Peyer's patch (tissue), 4 donors: ENCODE results near the gene ARFIP1. TPM values are rescaled to one million over a fixed set of nuclear protein-coding genes. Genes with fewer than 3 reads are reported as not detected.
"Not testable (repeated sequence)": the region's sequence is repeated elsewhere in the genome, so short reads cannot be mapped to it uniquely, and the experiment has no call there.

ENCODE experiments used
- DNase-seq, 3 donors: peaks; one replicate each; pipeline ENCODE4 v3.0.0-alpha.2; 2017 to 2019
- H3K27ac ChIP-seq, 4 donors: fragments of 200-600 bp; sonication (generic); one replicate each; pipeline ENCODE4 v1.5.1; 2016 to 2019
- H3K27me3 ChIP-seq, 2 donors: fragments of 200-600 bp; sonication (generic); one replicate each; pipeline ENCODE4 v1.5.1; 2019
- H3K36me3 ChIP-seq, 3 donors: fragments of 200-600 bp; sonication (generic); one replicate each; pipeline ENCODE4 v1.5.1; 2016 to 2019
- H3K4me1 ChIP-seq, 4 donors: fragments of 200-600 bp; sonication (generic); one replicate each; pipeline ENCODE4 v1.5.1; 2016 to 2019
- H3K4me3 ChIP-seq, 4 donors: fragments of 200-600 bp; sonication (generic); 1 replicate in 3 of 4; 2 replicates in 1 of 4; pipeline ENCODE4 v1.5.1; 2016 to 2019; ENCODE audit warnings: mild to moderate bottlenecking in 1 of 4
- H3K9me3 ChIP-seq, 4 donors: fragments of 200-600 bp; sonication (generic); one replicate each; pipeline ENCODE4 v1.5.1; 2016 to 2019; ENCODE audit warnings: mild to moderate bottlenecking in 1 of 4
- POLR2A ChIP-seq, 2 donors: fragments of 450-650 bp; IDR thresholded peaks; one replicate each; pipeline ENCODE4 v1.5.1; 2017; ENCODE audit warnings: antibody characterized with exemption in 2 of 2, mild to moderate bottlenecking in 2 of 2, moderate library complexity in 2 of 2
- total RNA-seq, 4 donors: library from RNA; depleted of rRNA; stranded (reverse); fragments of >200 nt; gene quantifications; one replicate each; pipeline ENCODE4 v1.1.0, GENCODE V29; 2016
- TF ChIP-seq, protein P1 (sequence below), 6 experiments: fragments of 450-650 bp in 4 of 6; fragments of 200-600 bp in 2 of 6; sonication (generic) in 1 of 6; IDR thresholded peaks; one replicate each; pipeline ENCODE4 v1.5.1; 2017 to 2019; ENCODE audit warnings: antibody characterized with exemption in 6 of 6, mild to moderate bottlenecking in 3 of 6, moderate library complexity in 1 of 6

Gene ARFIP1
- total RNA-seq, 4 donors from 2014 or later, result 24.5 to 44.6 (median 36.3) TPM

DNA sequence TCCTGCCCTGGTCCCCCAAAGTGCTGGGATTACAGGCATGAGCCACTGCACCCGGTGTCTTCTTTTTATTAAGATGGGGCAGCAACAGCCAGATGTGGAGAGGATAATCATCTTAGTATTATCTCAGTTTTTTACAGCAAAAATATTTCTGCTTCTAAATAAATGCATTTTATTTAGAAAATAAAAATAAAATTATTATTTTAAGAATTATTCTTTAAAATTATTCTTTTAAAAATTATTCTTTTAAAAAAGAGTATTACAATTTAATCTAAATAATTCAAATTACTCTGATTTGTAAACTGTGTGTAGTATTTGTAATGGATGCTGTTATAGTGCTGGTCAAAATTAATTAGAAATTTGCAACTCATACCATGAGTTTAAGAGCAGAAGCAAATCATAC lies 67.6 kb downstream of the ARFIP1 start:
- Histone ChIP-seq H3K27ac (no peak overlapping the region), H3K9me3 (no peaks in the 10 kb centered on the region), H3K4me1 (peaks cover 0 to 8% (median 0%) of the 10 kb centered on the region in 4 donors), H3K36me3 (no peaks in the 10 kb centered on the region), H3K4me3 (no peak overlapping the region), H3K27me3 (no peaks in the 10 kb centered on the region)
- TF ChIP-seq, protein P1, sequence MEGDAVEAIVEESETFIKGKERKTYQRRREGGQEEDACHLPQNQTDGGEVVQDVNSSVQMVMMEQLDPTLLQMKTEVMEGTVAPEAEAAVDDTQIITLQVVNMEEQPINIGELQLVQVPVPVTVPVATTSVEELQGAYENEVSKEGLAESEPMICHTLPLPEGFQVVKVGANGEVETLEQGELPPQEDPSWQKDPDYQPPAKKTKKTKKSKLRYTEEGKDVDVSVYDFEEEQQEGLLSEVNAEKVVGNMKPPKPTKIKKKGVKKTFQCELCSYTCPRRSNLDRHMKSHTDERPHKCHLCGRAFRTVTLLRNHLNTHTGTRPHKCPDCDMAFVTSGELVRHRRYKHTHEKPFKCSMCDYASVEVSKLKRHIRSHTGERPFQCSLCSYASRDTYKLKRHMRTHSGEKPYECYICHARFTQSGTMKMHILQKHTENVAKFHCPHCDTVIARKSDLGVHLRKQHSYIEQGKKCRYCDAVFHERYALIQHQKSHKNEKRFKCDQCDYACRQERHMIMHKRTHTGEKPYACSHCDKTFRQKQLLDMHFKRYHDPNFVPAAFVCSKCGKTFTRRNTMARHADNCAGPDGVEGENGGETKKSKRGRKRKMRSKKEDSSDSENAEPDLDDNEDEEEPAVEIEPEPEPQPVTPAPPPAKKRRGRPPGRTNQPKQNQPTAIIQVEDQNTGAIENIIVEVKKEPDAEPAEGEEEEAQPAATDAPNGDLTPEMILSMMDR (IDR thresholded peaks at IDR 0.05), result no peak
- no peak for TF ChIP-seq POLR2A (IDR thresholded peaks at IDR 0.05)
- no peak for DNase-seq

DNA sequence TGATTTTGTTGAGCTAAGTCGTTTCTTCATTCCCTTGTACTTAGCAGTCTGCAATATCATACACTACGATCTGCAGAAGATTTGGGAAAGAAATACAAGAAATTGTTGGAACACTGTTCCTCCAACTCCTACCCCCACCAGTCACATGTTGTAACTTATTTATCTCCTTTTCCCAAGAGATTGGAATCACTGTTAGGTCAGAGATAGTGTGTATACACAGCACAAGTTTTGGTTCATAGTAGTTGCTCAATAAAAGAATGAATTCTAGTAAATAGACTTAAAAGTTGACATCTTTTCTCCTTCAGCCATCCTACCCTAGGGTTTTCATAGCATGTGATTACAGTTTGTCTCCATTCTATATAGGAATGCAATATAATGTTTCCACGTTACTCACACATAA lies 68.8 kb downstream of the ARFIP1 start:
- DNase-seq, result no peak
- Histone ChIP-seq H3K4me1 (peaks cover 0 to 3% (median 0%) of the 10 kb centered on the region in 4 donors), H3K4me3 (no peak overlapping the region), H3K27ac (no peak overlapping the region), H3K36me3 (no peaks in the 10 kb centered on the region), H3K9me3 (peaks cover 0 to 5% (median 1%) of the 10 kb centered on the region in 4 donors), H3K27me3 (no peaks in the 10 kb centered on the region)
- TF ChIP-seq, protein P1 (IDR thresholded peaks at IDR 0.05), result no peak

DNA sequence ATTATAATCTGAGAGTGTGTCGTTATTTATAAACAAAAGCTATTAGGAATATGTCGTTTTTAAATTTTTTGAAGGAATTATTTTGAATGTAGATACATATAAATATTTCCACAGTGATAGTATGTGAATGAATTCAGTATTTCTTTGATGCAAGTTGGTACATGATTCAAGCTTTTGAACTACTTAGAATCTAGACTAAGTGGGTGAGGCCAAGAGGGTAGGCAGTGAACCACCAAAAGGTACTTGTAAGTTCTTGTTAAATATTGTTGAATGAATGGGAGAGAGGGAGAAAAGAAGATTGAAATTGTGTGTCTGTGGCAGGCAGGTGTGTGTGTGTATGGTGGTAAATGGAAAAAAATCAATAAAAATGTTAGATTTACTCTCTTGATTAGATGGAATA lies 69.6 kb downstream of the ARFIP1 start:
- no peaks in the 10 kb centered on the region for H3K4me1 ChIP-seq
- DNase-seq, result no peak
- H3K4me3 ChIP-seq, result no peak overlapping the region
- peaks cover 0 to 5% (median 2%) of the 10 kb centered on the region in 4 donors for H3K9me3 ChIP-seq
- no peak overlapping the region for H3K27ac ChIP-seq
- no peaks in the 10 kb centered on the region for H3K27me3 ChIP-seq
- no peak for TF ChIP-seq POLR2A (IDR thresholded peaks at IDR 0.05)
- TF ChIP-seq, protein P1 (IDR thresholded peaks at IDR 0.05), result no peak
- H3K36me3 ChIP-seq, result no peaks in the 10 kb centered on the region

DNA sequence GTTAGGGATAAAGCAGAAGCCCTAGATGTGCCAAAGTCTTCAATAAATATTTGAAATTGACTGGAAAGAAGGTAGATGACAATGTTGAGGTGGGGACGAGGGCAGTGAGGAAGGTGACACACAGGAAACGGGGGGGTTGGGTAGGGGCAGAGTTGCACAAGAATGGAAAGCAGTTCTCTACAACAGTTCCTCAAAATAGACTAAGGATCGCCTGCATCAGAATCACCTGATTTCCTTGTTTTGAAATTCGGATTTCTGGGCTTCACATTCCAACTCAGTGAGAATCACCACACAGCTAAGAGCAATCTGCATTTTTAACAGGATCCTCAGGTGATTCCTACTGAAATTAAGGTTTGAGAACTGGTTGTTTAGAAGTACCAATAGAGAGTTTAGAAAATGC lies 70.6 kb downstream of the ARFIP1 start:
- DNase-seq, result peak in 2 of 3 donors; percentile 67 to 70
- H3K9me3 ChIP-seq, result peaks cover 0 to 5% (median 2%) of the 10 kb centered on the region in 4 donors
- no peaks in the 10 kb centered on the region for H3K36me3 ChIP-seq
- no peaks in the 10 kb centered on the region for H3K27me3 ChIP-seq
- H3K4me1 ChIP-seq, result no peaks in the 10 kb centered on the region
- no peak overlapping the region for H3K4me3 ChIP-seq
- no peak for TF ChIP-seq POLR2A (IDR thresholded peaks at IDR 0.05)
- TF ChIP-seq, protein P1 (IDR thresholded peaks at IDR 0.05), result no peak
- H3K27ac ChIP-seq, result no peak overlapping the region

DNA sequence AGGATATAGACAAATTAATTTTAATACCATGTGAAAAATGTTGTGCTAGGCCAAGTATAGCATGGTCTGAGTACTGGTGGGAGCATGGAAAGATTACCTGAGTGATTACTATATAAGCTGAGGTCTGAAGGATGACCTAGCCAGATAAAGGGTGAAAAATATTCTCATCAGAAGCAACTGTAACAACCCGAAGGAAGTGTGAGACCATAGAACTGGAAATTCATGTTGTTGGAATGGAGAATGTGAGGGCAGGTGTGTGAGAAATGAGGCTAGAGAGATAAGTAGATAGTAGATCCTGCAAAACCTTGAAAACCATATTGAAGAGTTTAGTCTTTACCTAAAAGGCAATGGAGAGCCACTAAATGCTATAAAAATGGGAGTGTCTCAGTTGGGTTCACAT lies 71.5 kb downstream of the ARFIP1 start:
- no peak overlapping the region for H3K4me3 ChIP-seq
- no peak for TF ChIP-seq POLR2A (IDR thresholded peaks at IDR 0.05)
- TF ChIP-seq, protein P1 (IDR thresholded peaks at IDR 0.05), result no peak
- peaks cover 0 to 5% (median 2%) of the 10 kb centered on the region in 4 donors for H3K9me3 ChIP-seq
- H3K27ac ChIP-seq, result no peak overlapping the region
- H3K27me3 ChIP-seq, result no peaks in the 10 kb centered on the region
- no peak for DNase-seq
- no peaks in the 10 kb centered on the region for H3K4me1 ChIP-seq
- H3K36me3 ChIP-seq, result no peaks in the 10 kb centered on the region

DNA sequence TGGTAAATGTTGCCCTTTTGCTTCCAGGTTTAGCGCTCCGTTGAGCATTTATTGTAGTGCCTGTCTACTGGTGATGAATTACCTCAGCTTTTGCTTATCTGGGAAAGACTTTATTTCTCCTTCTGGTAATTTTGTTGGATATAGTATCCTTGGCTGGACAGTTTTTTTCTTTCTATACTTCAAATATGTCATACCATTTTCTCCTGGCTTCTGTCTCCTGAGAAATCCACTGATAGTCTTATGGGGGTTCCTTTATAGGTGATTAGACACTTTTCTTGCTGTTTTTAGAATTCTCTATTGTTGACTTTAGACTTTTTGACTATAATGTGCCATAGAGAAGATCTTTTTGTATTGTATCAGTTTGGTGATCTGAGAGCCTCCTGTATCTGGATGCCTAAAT lies 73.5 kb downstream of the ARFIP1 start:
- no peak overlapping the region for H3K4me3 ChIP-seq
- H3K27ac ChIP-seq, result no peak overlapping the region
- no peaks in the 10 kb centered on the region for H3K27me3 ChIP-seq
- TF ChIP-seq, protein P1 (IDR thresholded peaks at IDR 0.05), result no peak
- no peak for TF ChIP-seq POLR2A (IDR thresholded peaks at IDR 0.05)
- H3K36me3 ChIP-seq, result no peaks in the 10 kb centered on the region
- no peaks in the 10 kb centered on the region for H3K4me1 ChIP-seq
- no peak for DNase-seq
- peaks cover 0 to 5% (median 2%) of the 10 kb centered on the region in 4 donors for H3K9me3 ChIP-seq

DNA sequence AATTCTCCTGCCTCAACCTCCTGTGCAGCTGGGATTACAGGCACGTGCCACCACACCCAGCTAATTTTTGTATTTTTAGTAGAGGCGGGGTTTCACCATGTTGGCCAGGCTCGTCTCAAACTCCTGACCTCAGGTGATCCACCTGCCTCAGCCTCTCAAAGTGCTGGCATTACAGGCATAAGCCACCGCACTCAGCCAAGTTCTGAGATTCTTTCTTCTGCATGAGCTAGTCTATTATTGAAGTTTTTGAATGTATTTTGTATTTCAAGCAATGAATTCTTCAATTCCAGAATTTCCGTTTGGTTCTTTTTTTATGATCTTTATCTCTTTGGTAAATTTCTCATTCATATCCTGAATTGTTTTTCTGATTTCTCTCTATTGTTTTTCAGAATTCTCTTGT lies 74.3 kb downstream of the ARFIP1 start:
- not testable (repeated sequence) for H3K27ac ChIP-seq, DNase-seq, H3K4me1 ChIP-seq, H3K36me3 ChIP-seq, H3K4me3 ChIP-seq, H3K27me3 ChIP-seq, H3K9me3 ChIP-seq
